ENCODE measurements around the gene AGBL1. TPM values are rescaled to one million over a fixed set of nuclear protein-coding genes. Genes with fewer than 3 reads are reported as not detected.

Gene AGBL1
- total RNA-seq, 1 experiment from 2014 or later, result not detected

- Histone ChIP-seq H3K9ac (ENCODE audit: extremely low read depth, insufficient read length, low read length) (no peak overlapping the region), H3K4me1 (ENCODE audit: insufficient read depth, low read length) (no peaks in the 10 kb centered on the region), H2BK5ac (ENCODE audit: insufficient read length, low read length) (no peak overlapping the region), H2AK5ac (ENCODE audit: insufficient read length, low read length) (no peak overlapping the region), H2BK120ac (ENCODE audit: low read depth, low read length, poor library complexity, severe bottlenecking) (no peak overlapping the region), H3K79me1 (ENCODE audit: insufficient read depth, low read depth, low read length, poor library complexity, severe bottlenecking) (no peaks in the 10 kb centered on the region), H3K18ac (ENCODE audit: insufficient read length, low read depth, low read length) (no peak overlapping the region), H3K9me3 (ENCODE audit: control insufficient read depth, low read depth, low read length) (no peaks in the 10 kb centered on the region), H4K8ac (replicated peaks; ENCODE audit: insufficient read length, low read depth, low read length) (no peak overlapping the region), H3K14ac (ENCODE audit: insufficient read depth, low read length) (no peak overlapping the region), H3T11ph (ENCODE audit: low read length) (no peak overlapping the region), H2BK15ac (ENCODE audit: low read depth, low read length) (no peak overlapping the region), H4K91ac (ENCODE audit: insufficient read length, low read depth, low read length) (no peak overlapping the region), H3K23ac (ENCODE audit: insufficient read length, low read depth, low read length) (no peak overlapping the region), H3K23me2 (ENCODE audit: insufficient read length, low read depth, low read length, poor library complexity, severe bottlenecking) (no peaks in the 10 kb centered on the region), H3K4me2 (ENCODE audit: insufficient read depth, insufficient read length, low read length) (no peak overlapping the region), H3K27me3 (ENCODE audit: insufficient read depth, low read length) (no peaks in the 10 kb centered on the region), H2BK20ac (ENCODE audit: low read depth, low read length, poor library complexity, severe bottlenecking) (no peak overlapping the region), H4K20me1 (ENCODE audit: control insufficient read depth, insufficient read depth, insufficient read length) (no peaks in the 10 kb centered on the region), H2BK12ac (ENCODE audit: insufficient read length, low read depth, low read length) (no peak overlapping the region), H3K27ac (ENCODE audit: insufficient read length, low read depth, low read length) (no peak overlapping the region), H3K4ac (ENCODE audit: low read depth, low read length) (no peak overlapping the region), H4K5ac (ENCODE audit: insufficient read length, low read depth, low read length) (no peak overlapping the region), H3K79me2 (ENCODE audit: insufficient read depth, low read length) (no peaks in the 10 kb centered on the region), H3K56ac (ENCODE audit: insufficient read length, low read depth, low read length) (no peak overlapping the region), H2AFZ (ENCODE audit: low read length) (no peak overlapping the region)
- Mint-ChIP-seq H3K9me3 (peaks cover 0 to 2% of the 10 kb centered on the region in 2 experiments; a peak in 2 of 5 replicates), H3K4me3 (no peak overlapping the region), H3K4me1 (no peaks in the 10 kb centered on the region), H3K36me3 (ENCODE audit: insufficient read depth in 1 of 3, low read depth in 3 of 3) (no peaks in the 10 kb centered on the region; a peak in 2 of 7 replicates), H3K27me3 (ENCODE audit: low read depth) (peaks cover 1% of the 10 kb centered on the region; the same call in 1 of the 2 replicates), H3K27ac (no peak overlapping the region)
- no CpG with 5 or more reads among the region's 2 CpGs for WGBS (ENCODE audit: extremely low coverage, insufficient read length, low lambda C conversion rate)
- no peak for DNase-seq
- no peak for TF ChIP-seq CTCF (conservative IDR thresholded peaks at IDR 0.05)
Measured at GRCh38 chr15:86491118-86491517, 411.4 kb downstream of the AGBL1 start.

All from H9 (cell line).